Measurements from ENCODE around the gene CBX6. TPM values are rescaled to one million over a fixed set of nuclear protein-coding genes. Genes with fewer than 3 reads are reported as not detected.

The CBX6 gene
- total and polyA plus RNA-seq, 9 of the 15 experiments (the other 6 are each of a cell fraction or from before 2014, with no cell fraction given), result 0.75 to 31.6 (median 8.0) TPM

DNA sequence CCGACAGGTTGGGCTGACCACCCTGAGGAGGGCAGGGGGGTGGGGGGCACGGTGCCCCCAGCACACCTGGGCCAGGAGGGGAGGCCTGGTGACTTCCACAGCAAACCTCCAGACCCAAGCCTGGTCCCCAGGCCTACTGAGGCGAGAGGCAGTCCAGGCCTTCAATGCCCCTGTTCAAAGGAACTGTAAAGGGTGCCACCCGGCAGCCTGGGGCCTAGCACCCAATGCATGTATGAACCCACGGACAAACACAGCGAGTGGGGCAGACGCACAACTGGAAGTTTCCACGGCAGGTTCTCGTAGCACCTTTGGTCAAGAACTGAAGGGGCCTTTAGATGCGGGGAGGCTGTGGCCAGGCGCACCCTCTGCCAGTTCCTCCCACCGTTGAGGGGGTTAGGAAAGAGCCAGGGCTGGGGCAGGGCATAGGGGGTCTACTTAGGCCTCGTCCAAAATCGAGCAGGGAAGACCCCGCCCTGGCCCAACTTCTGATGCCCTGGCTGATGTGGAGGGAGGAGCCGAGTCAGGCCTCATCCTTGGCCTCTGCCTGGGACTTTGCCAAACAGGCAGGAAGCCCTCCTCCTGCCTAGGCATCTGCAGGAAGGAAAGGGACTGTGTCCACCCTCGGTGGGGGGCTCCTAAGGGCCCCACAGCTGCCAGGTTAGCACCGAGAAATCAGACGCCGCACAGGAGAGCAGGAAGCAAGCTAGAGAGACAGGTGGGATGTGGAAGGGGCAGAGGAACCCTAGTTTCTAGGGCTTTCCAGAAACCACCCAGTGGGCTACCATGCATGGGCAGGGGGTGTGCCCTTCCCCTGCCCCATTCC, 6.6 kb downstream of the CBX6 start:
- H2AFZ ChIP-seq (ENCODE audit: low read depth, low read length), result no peak overlapping the region
- FAIRE-seq (no peak), DNase-seq (ENCODE audit: extremely low read depth in 1 of 4, low spot score in 3 of 4) (no peak), ATAC-seq (no peak)
- TF ChIP-seq RBFOX2 (IDR thresholded peaks at IDR 0.05; ENCODE audit: low read depth, low read length) (peak; percentile 67), NR3C1 (CRISPR knock-in tag; IDR thresholded peaks at IDR 0.05) (no peak), ATF7 (IDR thresholded peaks at IDR 0.05) (no peak), POLR2G (IDR thresholded peaks at IDR 0.05; ENCODE audit: low read depth, low read length) (peak; percentile 22), TAF1 (IDR thresholded peaks at IDR 0.05; ENCODE audit: control insufficient read depth, extremely low read depth, insufficient read depth, low read length, severe bottlenecking) (no peak), PHF21A (IDR thresholded peaks at IDR 0.05; ENCODE audit: borderline replicate concordance, low read depth) (no peak)
- no peaks in the 10 kb centered on the region for H3K27me3 ChIP-seq (ENCODE audit: control insufficient read depth in 2 of 2, insufficient read depth in 2 of 2, low read length in 2 of 2)
- H3K79me2 ChIP-seq (ENCODE audit: control insufficient read depth, insufficient read depth, low read length), result peaks cover 13% of the 10 kb centered on the region
- POLR2A ChIA-PET, result interaction anchor here (0.7 kb wide), 1 partner anchor 19 kb away, joined by 3 read pairs; no protein-coding TSS in a partner anchor
- peaks cover 2% of the 10 kb centered on the region for H3K9me1 ChIP-seq (ENCODE audit: control insufficient read depth, insufficient read depth, low read length)
- in situ Hi-C loops (cut with MboI), result no loop called here
- 95% methylated on average over 9 of the region's 20 CpGs for WGBS (ENCODE audit: insufficient coverage, low coverage, missing lambda C conversion rate)
- no peak overlapping the region for H3K27ac ChIP-seq (ENCODE audit: extremely low read depth, low read depth, low read length)
- intact Hi-C loops (cut with micrococcal nuclease), result no loop called here
- H3K9ac ChIP-seq (ENCODE audit: insufficient read depth in 1 of 2, low read depth in 2 of 2, low read length in 2 of 2), result no peak overlapping the region
- H3K4me3 ChIP-seq, result no peak overlapping the region
- peaks cover 0 to 32% of the 10 kb centered on the region in 2 experiments; a peak in 4 of 5 replicates for H3K4me1 ChIP-seq (replicated peaks in 1 of 2; ENCODE audit: control insufficient read depth in 2 of 2, insufficient read depth in 2 of 2, low read length in 2 of 2)
- no peak overlapping the region for H3K4me2 ChIP-seq (ENCODE audit: insufficient read depth, low read length)
- H4K20me1 ChIP-seq (replicated peaks; ENCODE audit: control insufficient read depth, insufficient read depth, low read length), result no peaks in the 10 kb centered on the region; the same call in 1 of the 2 replicates
- no TSS peak for BruUV-seq (replicated peaks)
- no peaks in the 10 kb centered on the region for H3K9me3 ChIP-seq (replicated peaks; ENCODE audit: control insufficient read depth, insufficient read depth, low read depth, low read length)
- peaks cover 49% of the 10 kb centered on the region; the same call in 2 of the 3 replicates for H3K36me3 ChIP-seq (ENCODE audit: control insufficient read depth, insufficient read depth, low read length)
- CTCF ChIA-PET (ENCODE audit: low intra/inter-chr PET ratio), result no interaction called here

All from K562 (cell line).